ENCODE results near the gene BCAM. TPM values are rescaled to one million over a fixed set of nuclear protein-coding genes. Genes with fewer than 3 reads are reported as not detected.

Gene BCAM
- total RNA-seq, 1 experiment from 2014 or later: 73.0 TPM

GRCh38 chr19:44869733-44870470, 61.0 kb downstream of the BCAM start:
- Histone ChIP-seq H3K79me2 (ENCODE audit: insufficient read depth, low read length) (no peaks in the 10 kb centered on the region), H3T11ph (ENCODE audit: low read length) (no peak overlapping the region), H2BK120ac (ENCODE audit: low read depth, low read length, poor library complexity, severe bottlenecking) (no peak overlapping the region), H4K8ac (replicated peaks; ENCODE audit: insufficient read length, low read depth, low read length) (no peak overlapping the region), H2AK5ac (ENCODE audit: insufficient read length, low read length) (no peak overlapping the region), H3K4ac (ENCODE audit: low read depth, low read length) (no peak overlapping the region), H3K4me2 (ENCODE audit: insufficient read depth, insufficient read length, low read length) (no peak overlapping the region), H3K27ac (ENCODE audit: insufficient read length, low read depth, low read length) (no peak overlapping the region), H3K56ac (ENCODE audit: insufficient read length, low read depth, low read length) (no peak overlapping the region), H3K23ac (ENCODE audit: insufficient read length, low read depth, low read length) (no peak overlapping the region), H3K9me3 (ENCODE audit: control insufficient read depth, low read depth, low read length) (no peaks in the 10 kb centered on the region), H4K20me1 (ENCODE audit: control insufficient read depth, insufficient read depth, insufficient read length) (no peaks in the 10 kb centered on the region), H3K18ac (ENCODE audit: insufficient read length, low read depth, low read length) (no peak overlapping the region), H3K79me1 (ENCODE audit: insufficient read depth, low read depth, low read length, poor library complexity, severe bottlenecking) (peaks cover 6% of the 10 kb centered on the region), H4K91ac (ENCODE audit: insufficient read length, low read depth, low read length) (no peak overlapping the region), H3K9ac (ENCODE audit: extremely low read depth, insufficient read length, low read length) (no peak overlapping the region), H3K4me1 (ENCODE audit: insufficient read depth, low read length) (no peaks in the 10 kb centered on the region), H2AFZ (ENCODE audit: low read length) (no peak overlapping the region), H4K5ac (ENCODE audit: insufficient read length, low read depth, low read length) (no peak overlapping the region), H3K27me3 (ENCODE audit: insufficient read depth, low read length) (no peaks in the 10 kb centered on the region), H2BK15ac (ENCODE audit: low read depth, low read length) (no peak overlapping the region), H3K14ac (ENCODE audit: insufficient read depth, low read length) (no peak overlapping the region), H2BK20ac (ENCODE audit: low read depth, low read length, poor library complexity, severe bottlenecking) (no peak overlapping the region), H2BK5ac (ENCODE audit: insufficient read length, low read length) (no peak overlapping the region), H2BK12ac (ENCODE audit: insufficient read length, low read depth, low read length) (no peak overlapping the region), H3K23me2 (ENCODE audit: insufficient read length, low read depth, low read length, poor library complexity, severe bottlenecking) (no peaks in the 10 kb centered on the region)
- no peak overlapping the region for H3K4me3 Mint-ChIP-seq
- H3K27me3 Mint-ChIP-seq (ENCODE audit: low read depth): no peaks in the 10 kb centered on the region
- no peak for TF ChIP-seq CTCF (conservative IDR thresholded peaks at IDR 0.05)
- H3K9me3 Mint-ChIP-seq: no peaks in the 10 kb centered on the region; a peak in 1 of 5 replicates
- peaks cover 55 to 85% (median 81%) of the 10 kb centered on the region in 3 experiments for H3K36me3 Mint-ChIP-seq (ENCODE audit: insufficient read depth in 1 of 3, low read depth in 3 of 3)
- DNase-seq: no peak
- no CpG with 5 or more reads among the region's 13 CpGs for WGBS (ENCODE audit: extremely low coverage, insufficient read length, low lambda C conversion rate)
- H3K4me1 Mint-ChIP-seq: 0 out of 4 replicates have a peak, but pooled peaks cover 0 to 2% of the 10 kb centered on the region in 2 experiments
- peak overlapping the region; percentile 64 to 95 (median 77); a peak in 3 of 7 replicates for H3K27ac Mint-ChIP-seq

Other genes starting within 250 kb of the BCAM start
- not detected in 2 replicates for gene IGSF23, start 195.5 kb upstream of the BCAM start, total RNA-seq (2021)
- gene PVR, start 165.2 kb upstream of the BCAM start, total RNA-seq (2021): 29.2 and 30.5 TPM in 2 replicates
- gene CEACAM19, start 137.6 kb upstream of the BCAM start, total RNA-seq (2021): 3.5 and 4.6 TPM in 2 replicates
- gene CEACAM16, start 110.0 kb upstream of the BCAM start, total RNA-seq (2021): not detected in 2 replicates
- 1.2 and 2.2 TPM in 2 replicates for gene BCL3, start 60.4 kb upstream of the BCAM start, total RNA-seq (2021)
- gene CBLC, start 31.2 kb upstream of the BCAM start, total RNA-seq (2021): 14.2 and 15.9 TPM in 2 replicates
- 175 and 176 TPM in 2 replicates for gene NECTIN2, start 37.2 kb downstream of the BCAM start, total RNA-seq (2021)
- 180 and 190 TPM in 2 replicates for gene TOMM40, start 82.2 kb downstream of the BCAM start, total RNA-seq (2021)
- 530 and 547 TPM in 2 replicates for gene APOE, start 96.7 kb downstream of the BCAM start, total RNA-seq (2021)
- gene APOC1, start 105.5 kb downstream of the BCAM start, total RNA-seq (2021): 77.0 and 78.1 TPM in 2 replicates
- not detected in 2 replicates for gene APOC4, start 133.1 kb downstream of the BCAM start, total RNA-seq (2021)
- not detected in 2 replicates for gene APOC2, start 136.9 kb downstream of the BCAM start, total RNA-seq (2021)
- gene CLPTM1, start 146.3 kb downstream of the BCAM start, total RNA-seq (2021): 82.0 and 83.9 TPM in 2 replicates
- 13.7 and 14.3 TPM in 2 replicates for gene RELB, start 192.4 kb downstream of the BCAM start, total RNA-seq (2021)
- gene CLASRP, start 229.9 kb downstream of the BCAM start, total RNA-seq (2021): 87.0 and 87.1 TPM in 2 replicates

Data from H9 (cell line).